Stimulated activated CD8-positive, alpha-beta memory T cell treated with anti-CD3 and anti-CD28 coated beads, Interleukin-7, amount 100 ng/mL, for 48 hours (primary cell): Measurements from ENCODE around the gene WNT7A.

ENCODE experiments used
- DNase-seq, 2 donors: peaks; one replicate each; pipeline ENCODE4 v3.0.0-alpha.2; 2020; ENCODE audit warnings: low read depth in 1 of 2; ENCODE audit errors: extremely low read depth in 1 of 2

The WNT7A gene

DNA sequence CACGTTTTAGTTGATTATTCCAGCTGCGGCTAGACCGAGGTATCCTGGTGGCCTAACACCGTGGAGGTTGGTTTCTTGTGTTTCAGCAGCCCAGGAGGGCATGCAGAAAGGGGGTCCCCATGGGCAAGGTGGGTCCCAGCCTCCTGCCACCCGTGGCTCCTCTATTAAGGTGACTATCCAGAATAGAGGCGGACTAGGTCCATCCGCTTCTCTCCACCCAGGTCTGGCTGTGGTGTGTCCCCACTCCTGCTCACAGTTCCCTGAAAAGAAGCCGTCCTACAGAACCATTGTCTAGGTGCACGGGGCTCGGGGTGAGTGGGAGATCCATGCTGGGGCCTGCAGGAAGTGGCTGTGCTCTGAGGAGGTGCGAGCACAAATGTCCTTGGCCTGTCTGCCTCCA lies 81.5 kb downstream of the WNT7A start:
- no peak for DNase-seq

DNA sequence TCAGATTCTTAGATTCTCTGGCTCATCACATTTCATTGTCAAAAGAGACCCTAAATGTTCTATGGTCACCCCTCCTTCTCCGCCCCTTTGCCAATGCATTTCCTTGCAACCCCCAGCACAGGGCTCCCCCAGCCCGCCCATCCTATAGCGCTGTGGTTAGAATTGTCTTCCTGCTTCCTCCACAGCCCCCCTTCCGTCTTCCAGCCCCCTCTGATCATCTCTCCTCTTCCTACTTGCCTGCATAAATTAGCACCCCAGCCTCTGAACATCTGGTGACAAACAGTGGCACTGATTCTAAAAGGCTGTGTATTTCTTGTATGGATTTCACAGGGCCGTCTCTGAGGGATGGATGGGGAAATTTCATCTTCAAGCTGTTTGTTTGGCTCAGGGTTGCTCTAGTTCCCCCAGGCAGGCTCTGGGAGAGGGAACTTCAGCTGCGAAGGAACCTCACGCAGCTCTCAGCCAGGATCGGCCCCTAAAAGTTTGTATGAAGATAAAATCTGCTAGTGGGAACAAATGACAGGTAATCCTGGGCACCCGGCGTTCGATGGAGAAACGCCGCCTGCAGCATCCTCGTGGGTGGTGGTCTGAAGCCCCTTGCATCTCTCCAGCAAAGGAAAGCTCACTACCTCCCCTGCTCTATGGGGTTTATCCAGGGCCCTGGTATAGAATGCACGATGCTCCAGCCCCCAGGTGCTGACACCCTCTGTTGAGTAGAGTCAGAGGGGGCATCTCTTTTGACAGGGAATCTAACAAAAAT lies 83.0 kb downstream of the WNT7A start:
- DNase-seq: no peak

DNA sequence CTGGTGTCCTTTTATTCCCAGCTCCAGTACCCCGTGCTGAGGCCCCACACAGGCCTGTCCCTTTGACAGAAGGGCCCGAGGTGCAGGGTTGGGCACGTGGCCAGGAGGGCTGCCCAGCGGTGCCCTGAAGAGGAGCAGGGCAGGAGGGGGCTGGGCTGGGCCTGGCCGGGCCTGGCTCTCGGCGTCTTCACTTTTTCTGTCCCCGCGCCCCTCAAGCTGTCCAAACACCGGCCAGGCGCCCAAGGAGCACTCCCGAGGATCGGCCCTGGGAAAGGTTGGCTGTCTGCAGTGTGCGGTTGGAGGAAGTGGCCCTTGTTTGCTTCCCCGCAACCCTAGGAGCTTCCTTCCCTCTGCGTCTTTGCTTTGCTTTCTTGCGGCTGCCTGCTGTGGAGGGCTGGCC lies 84.1 kb downstream of the WNT7A start:
- DNase-seq: no peak

DNA sequence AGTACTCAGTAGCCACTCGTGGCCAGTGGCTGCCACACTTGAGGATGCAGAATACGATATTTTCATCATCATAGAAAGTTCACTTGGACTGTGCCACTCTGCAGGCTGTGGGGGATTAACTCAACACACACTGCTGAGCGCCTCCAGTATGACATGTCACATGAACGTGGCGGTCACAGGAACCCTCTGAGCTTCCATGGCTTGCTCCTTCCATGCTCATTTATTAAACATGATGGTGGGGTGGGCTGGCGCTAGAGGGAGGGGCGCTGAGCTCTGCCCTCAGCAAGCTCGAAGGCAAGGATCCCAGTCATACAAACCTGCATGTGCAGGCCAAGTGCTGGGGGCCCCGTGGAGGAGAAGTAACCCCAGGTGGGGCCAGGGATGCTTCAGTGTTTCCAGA lies 85.5 kb downstream of the WNT7A start:
- DNase-seq: no peak

DNA sequence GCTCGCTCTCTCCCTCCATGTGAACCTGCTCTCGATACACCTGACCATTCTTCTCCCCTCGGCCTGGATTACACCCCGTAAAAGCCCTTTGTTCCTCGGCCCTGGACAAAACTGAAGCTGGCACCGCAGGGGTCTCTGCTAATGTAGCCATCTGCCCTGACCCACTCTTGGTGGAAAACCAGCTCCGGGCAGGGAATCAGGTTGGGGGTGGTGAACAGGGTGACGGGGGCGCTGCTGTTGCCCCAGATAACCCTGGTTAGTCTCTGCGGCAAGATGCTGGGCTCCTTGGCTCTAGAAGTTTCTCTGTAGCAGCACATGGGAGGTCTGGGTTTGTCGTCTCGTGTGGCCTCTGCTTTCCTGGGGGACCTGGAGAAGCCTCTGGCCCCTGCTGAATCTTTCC lies 86.4 kb downstream of the WNT7A start:
- DNase-seq: no peak

DNA sequence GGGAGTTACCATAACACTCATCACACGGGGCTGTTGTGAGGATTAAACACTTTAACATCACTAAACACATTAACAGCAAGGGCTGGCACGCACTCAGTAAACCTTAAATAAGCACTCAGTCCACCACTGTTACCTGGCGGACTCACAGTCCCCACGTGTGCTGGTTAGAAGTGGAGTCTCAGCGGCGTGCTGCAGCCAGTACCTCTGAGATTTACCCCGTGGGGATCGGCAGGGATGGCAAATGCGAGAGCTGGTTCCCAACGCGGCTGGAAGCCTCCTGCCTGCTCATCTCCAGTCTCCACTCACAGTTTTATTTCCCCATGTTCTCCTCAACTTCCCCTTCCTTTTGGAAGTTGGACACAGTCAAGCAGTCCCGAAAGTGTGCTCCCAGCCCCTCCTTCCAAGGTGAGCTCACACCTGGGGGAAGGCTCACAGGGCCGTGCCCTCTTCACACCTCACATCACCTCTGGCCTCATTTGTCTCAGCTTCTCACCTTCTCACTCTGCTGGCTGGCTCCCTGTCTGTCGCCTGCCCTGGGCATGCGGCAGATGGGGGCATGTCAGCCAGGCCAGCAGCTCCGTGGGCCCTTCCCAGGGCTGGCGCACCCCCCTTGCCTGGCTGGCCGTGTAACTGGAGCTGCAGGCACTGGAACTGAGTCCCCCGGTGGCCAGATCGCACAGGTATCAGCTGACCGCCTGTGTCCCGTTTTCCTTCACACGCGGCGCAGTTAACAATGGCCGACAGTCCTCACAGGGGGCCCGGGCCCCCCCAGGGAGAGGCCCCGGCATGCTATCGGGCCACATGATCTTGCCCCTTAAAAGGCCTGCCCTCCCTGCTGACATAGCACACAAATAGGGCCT lies 87.1 kb downstream of the WNT7A start:
- DNase-seq: no peak

DNA sequence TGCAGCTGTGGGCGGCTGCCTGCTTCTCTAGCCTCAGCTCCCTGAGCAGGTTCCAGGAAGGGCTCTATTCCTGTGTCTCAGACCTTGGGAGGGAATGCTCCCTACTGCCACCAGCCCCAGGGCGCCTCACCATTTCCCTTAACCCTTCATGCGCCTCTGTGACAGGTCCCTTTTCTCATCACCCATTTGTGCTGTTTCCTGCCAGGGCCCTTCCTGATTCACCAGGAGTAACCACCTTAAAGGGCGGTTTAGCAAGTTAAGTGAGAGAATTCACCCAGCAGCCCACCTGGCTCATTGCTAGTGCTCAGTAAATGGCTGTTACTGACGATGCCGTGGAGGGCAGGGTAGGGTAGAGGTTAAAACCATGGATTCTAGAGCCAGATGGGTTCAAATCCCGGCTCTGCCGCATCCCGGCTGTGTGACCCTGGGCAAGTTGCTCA lies 87.8 kb downstream of the WNT7A start:
- no peak for DNase-seq

DNA sequence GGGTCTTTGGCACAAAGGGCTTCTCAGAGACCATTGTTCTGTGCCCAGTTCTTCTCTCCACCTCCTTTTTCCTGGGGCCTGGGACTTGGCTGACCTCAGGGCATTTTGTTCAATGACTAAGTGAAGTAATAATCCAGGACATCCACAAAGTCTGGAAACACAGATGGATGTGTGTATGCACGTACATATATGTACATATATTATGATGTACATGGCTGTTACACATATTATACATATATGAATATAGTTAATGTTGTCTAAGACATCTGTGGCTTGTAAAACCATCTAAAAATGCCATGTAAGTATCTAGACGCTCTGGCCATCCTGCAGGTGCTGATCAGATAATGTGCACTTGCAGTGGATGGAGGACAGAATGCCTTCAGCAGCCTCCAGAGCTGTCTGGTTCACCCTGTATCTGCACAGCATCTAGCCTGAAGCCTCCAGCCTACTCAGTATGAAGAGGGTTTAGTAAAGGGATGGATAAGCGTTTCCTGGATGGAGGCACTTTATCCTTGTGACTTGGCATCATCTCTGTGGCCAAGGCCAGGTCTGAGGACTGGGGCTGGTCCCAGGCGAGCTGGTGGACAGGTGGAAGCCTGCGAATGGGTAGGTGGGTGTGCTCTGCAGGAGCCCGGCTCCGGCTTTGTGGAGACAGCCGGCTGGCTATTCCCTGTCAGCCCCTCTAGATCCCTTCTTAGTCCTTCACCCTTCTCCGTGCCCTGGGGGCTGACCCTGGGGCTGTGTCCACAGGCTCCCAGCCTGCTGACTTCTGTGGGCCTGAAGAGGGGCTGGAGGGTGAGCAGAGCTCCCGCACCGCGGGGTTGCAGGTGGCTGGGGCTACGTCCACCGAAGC lies 88.4 kb downstream of the WNT7A start:
- no peak for DNase-seq

DNA sequence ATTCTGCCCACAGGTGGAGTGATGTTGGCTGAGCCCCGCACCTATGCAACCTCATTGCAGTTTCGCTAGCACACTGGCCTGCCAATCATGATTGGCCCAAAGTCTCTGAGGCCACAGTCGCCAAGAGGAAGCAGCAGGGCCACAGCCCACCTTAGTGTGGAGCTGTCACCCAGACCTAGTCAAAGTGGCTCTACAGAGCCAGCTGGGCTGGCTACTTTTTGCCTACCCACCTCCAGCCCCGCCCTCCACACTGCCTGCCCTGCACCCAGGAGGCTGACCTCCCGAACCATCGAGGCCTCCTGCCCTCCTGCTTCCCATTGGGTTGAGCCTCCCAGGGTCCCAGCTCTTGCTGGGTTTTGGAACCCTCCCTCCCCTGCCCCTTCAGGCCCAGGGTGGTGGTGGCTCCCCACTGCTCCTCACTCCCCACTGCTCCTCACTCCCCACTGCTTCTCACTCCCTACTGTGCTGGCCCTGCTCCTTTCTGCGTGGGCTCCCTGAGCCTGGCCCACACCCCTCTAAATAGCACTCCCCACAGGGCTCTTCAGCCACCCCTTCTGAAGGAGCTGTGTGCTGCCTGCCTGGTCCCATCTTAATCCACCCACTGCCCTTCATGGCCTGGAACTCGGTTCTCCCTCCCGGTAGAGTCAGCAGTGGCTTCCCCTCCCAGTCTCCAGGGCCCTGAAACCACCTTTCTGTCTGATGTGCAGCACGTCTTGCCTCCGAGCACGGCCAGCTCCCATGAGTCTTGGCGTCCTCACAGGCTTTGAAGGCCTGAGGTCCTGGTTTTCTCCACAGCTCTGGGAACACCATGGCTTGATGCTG lies 89.3 kb downstream of the WNT7A start:
- no peak for DNase-seq

DNA sequence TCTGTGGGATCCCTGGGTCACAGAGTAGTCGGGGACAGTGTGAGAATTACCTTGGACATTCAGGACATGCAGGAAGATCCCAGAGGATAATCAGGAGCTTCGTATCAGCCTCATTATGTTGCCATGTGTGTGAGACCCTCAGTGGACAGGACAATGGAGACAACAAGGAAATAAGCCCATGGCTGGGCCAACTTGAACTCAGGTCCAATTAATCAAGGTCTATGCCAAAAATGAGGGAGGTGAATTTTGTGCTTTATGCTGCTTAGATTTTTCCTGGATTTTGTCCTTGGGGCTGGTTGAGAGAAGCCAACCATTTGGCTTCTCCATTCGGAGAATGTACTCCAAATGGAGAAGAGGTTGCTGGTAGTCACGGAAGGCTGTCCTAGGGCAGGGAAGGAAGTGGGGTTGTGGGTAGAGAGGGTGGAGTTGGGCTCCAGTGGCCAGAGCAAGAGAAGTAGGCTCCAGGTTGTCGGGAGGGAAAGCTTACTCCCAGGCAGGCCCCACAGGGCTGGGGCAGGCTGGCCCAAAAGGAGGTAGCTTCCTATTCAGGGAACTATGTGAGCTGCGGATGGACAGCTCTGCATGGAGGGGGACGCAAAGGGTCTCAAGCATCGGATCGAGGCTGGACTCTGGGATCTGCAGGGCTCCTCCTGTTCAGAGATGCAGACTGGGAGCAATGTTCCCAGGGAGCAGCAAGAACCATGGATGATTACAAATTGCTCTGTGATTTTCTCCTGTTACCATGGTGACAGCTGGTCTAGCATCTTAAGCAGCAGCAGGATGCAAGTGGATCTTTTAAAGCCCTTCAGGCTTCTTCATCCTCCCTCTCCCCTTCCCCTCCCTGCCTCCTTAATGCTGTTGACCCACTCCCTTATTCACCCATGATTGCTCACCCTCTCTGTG lies 91.1 kb downstream of the WNT7A start:
- no peak for DNase-seq

DNA sequence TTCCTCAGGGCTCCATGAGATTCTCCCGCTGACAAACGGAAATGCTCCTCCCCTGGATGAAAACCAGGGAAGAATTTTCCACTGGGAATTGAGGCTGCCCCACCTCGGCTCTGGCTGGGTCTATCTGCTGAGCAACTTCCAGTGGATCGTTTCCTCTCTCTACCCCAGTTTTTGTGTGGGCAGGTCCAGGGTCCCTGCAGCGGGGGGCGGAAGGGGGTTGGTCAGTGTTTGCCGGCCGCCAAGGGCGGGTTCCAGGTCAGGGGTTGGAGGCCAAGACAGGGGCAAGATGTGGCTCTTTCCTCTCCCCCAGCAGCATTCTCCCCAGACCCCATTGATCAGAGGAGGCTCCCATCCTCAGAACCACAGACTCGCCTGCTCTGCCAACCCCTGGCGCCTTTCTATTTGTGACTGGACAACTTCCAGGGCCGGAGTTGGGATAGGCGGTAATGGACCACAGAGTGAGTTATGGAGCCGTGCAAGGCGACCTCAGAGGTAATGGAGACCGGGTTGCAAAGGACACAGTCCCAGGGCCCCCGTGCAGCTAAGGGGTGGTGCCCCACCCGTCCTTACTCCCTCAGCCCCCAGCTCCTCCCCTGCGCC lies 92.2 kb downstream of the WNT7A start:
- no peak for DNase-seq

DNA sequence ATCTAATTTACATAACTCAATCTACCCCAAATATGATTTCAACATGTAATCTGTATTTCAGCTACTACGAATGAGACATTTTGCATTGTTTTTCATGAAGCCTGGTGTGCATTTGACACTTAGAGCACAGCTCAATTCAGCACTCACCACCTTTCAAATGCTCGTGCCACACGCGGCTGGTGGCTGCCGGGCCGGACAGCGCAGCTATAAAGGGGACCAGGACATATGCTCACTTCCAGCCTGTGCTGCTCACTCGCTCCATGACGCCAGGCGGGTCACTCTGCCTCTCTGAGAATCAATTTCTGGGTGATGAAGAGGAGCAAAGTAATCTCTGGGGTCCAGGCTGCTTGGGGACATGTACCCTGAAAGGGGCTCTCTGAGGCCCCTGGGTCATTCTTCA lies 93.1 kb downstream of the WNT7A start:
- no peak for DNase-seq

DNA sequence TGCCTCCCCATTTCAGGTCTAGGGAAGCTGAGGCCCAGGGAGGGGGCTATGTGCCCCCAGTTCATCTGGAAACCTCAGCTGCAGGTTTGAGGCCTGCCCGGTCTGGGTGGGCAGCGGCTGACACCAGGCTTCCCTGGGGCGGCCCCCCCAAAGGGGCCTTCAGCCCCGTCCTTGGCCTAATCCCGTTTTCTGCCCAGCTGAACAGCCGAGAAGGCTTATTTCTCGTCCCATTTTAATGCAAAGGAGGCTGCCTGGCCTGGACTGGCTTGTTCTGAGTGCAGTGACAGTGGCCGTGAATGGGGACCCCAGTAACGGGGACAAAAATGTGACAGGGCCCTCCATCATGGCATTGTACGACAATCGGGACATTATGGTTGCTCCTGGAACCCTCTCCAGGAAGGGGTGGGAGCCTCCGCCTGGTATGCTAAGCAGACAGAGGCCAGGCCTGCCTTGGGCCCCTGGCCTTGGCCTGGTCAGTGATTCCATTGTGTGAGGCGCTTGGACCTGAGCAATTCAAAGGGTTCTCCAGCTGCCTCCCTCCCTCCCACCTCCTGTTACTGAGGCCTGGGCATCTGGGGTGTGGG lies 93.9 kb downstream of the WNT7A start:
- no peak for DNase-seq

DNA sequence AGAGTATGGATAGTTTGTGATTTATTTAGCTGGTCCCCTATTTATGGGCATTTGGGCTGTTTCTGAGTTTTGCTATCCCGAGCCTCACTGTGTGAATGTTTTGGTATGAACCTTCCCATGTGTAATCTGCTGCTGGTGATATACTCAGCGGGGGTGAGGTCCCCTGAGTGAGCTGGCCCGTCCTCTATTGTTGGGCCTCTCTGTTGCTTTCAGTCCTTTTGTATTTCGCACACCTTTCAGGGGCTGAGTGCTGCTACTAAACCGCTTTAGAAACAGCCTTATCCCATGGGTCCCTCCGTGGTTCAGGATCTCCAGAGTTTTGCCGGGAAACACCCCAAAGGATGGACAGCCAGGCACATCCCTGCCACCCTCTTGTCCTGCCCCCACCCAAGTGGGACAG lies 94.5 kb downstream of the WNT7A start:
- no peak for DNase-seq

DNA sequence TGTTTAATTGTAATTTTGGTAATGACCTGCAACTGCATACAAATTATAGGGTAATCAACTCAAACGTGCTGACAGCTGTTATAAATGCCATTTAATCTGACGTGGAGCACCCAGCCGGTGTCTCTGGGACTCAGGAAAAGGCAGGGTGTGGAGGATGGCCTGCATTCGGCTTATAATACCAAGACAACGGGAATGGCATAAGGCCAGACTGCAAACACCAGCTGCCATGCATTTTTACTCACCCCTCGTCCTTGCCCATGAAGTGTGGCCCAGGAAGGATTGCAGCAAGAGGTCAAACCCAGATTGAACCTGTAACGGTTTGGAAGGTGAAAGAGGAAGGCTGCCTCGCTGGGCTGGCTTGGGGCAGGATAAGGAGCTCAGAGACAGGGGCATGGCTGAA lies 96.4 kb downstream of the WNT7A start:
- no peak for DNase-seq

DNA sequence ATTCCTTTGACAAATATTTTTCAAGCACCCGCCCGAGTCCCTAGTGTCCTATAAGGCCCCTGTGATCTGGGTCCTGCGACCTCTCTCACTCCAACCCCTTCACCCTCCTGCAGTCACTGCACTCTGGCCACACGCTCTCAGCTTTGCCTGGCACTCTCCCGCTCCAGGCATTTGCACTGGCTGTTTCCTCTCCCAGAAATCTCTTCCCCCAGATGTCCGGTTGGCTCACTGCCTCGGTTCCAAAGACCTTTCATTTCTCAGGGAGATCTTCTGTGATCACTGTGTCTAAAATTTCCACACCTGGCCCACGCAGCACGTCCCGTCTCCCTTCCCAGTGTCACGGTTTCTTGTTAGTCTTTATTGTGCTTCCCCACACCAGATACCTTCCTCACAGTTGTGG lies 97.4 kb downstream of the WNT7A start:
- no peak for DNase-seq

DNA sequence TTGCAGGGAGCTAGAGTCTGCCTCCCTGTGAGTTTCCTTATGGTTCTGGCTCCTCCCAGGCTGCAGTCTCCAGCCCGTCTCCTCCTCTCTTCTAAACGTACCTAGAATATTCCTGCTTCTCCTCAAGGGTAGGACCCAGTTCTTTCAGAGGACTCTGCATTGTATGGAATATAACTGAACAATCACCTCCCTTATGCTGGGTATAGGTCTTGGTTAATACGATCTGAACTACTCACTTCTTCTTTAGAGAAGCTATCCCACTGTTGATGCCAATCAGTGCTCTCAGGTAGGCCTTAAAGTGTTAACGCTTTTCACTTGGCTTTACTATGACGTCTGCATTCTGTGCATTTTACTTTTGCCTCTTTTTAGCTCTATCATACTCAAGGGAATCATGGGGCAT lies 98.5 kb downstream of the WNT7A start:
- no peak for DNase-seq

DNA sequence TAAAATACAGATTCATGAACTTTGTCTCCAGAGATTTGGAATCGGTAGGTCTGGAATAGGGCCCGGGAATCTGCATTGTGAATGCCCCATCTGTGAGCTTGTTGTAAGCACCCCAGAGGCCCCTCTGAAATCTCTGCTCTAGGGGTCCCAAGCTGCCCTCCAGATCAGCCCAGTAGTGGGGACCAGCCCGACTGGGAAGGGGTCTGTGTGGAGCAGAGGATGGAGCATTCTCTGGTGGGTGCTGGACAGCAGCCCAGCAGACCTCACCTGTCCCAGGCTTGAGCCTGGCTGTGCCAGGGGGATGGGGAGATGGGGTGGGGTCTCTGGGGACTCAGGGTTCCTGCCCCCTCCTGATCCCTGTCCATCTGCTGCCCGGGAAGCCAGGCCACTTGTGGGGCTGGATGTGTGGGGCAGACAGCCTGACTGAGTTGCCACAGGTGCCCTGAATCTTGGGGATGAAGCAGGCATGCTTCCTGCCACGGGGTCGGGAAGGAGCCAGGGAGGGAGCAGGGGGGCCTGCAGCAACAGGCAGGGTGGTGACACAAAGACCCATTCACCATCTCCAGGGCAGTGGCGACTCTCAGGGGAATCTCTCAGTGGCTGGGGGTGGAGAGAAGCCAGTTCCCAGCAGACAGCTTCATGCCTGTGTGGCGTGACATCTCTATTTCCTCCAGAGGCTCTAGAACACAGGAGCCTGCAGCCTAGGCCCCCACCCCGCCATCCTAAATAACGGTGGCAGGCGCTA lies 99.3 kb downstream of the WNT7A start:
- no peak for DNase-seq
